HG03097 (cell line): ENCODE results near the gene IRF6.

Source experiments
- ATAC-seq: cut with Tn5 transposase; IDR thresholded peaks from one replicate; pipeline ENCODE4 v1.9.1; 2021; ENCODE audit not compliant: unreplicated experiment, low FRiP score

The IRF6 gene

DNA sequence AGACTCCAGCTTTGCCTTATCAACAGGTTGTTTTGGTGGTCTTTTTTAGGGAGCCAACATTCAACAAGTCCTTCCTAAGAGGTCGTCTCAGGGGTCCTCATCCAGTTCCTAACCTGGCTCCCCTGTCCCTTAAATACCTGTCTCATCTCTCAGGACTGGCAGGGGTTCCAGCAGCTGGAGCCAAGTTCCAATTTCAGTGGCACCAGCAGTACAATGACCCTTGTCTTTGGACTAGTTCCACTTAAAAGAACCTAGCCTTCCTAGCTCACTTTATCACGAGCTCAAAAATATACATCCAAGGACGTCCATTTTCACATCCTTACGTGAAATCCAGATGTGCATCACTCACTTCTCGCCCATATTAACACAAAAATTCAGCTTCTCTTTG lies 68.8 kb downstream of the IRF6 start:
- ATAC-seq, result no peak

DNA sequence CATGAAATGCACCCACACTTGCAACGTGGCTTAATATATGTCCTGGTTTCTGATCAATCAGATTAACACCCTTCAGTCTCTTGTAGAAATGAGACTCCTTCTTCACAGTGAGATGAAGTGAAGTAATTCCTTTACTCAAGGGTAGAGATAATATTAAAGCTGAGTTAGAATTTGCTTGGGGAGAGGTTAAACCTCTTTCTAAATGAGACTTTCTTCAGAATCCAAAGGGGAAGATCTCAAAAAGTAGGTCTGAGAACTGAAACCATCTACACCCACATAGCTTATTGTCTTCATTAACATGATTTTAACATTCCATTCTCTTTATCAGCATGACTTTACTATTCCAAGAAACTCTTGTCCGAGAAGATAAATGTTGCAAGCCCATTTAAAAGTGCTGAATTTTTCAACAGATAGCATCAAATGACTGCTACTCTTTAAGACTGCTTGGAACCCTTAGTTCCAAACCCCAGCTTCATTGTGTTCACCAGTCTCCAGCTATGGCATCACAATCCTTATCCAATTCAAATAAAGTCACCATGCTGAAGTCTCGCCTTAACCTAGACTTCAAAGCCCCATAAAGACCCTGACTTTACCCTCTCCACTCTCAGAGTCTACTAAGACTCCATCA lies 69.3 kb downstream of the IRF6 start:
- ATAC-seq, result no peak
